ENCODE data around the gene AMN1.
"Not testable (repeated sequence)": the region's sequence is repeated elsewhere in the genome, so short reads cannot be mapped to it uniquely, and the experiment has no call there.

The AMN1 gene

GRCh38 chr12:31732926-31733548 is 4.2 kb upstream of the AMN1 start:
- DNase-seq (ENCODE audit: low read depth), result peak; percentile 57

GRCh38 chr12:31731203-31731602 is 2.4 kb upstream of the AMN1 start:
- DNase-seq (ENCODE audit: low read depth), result not testable (repeated sequence)

- no peak for DNase-seq (ENCODE audit: low read depth)
Measured at GRCh38 chr12:31729705-31730104, 884 bp upstream of the AMN1 start.

- no peak for DNase-seq (ENCODE audit: low read depth)
Measured at GRCh38 chr12:31728289-31728916, 418 bp downstream of the AMN1 start.

GRCh38 chr12:31727192-31727591 is 1.6 kb downstream of the AMN1 start:
- no peak for DNase-seq (ENCODE audit: low read depth)

- DNase-seq (ENCODE audit: low read depth), result no peak
Measured at GRCh38 chr12:31726575-31726974, 2.2 kb downstream of the AMN1 start.

GRCh38 chr12:31724557-31724956 is 4.3 kb downstream of the AMN1 start:
- no peak for DNase-seq (ENCODE audit: low read depth)

- no peak for DNase-seq (ENCODE audit: low read depth)
Measured at GRCh38 chr12:31722580-31722979, 6.2 kb downstream of the AMN1 start.

GRCh38 chr12:31718542-31719198 is 10.2 kb downstream of the AMN1 start:
- not testable (repeated sequence) for DNase-seq (ENCODE audit: low read depth)

- DNase-seq (ENCODE audit: low read depth), result not testable (repeated sequence)
Measured at GRCh38 chr12:31716998-31717397, 11.8 kb downstream of the AMN1 start.

- DNase-seq (ENCODE audit: low read depth), result no peak
Measured at GRCh38 chr12:31715283-31715825, 13.5 kb downstream of the AMN1 start.

- DNase-seq (ENCODE audit: low read depth), result no peak
Measured at GRCh38 chr12:31714406-31715271, 14.2 kb downstream of the AMN1 start.

GRCh38 chr12:31712877-31713276 is 15.9 kb downstream of the AMN1 start:
- no peak for DNase-seq (ENCODE audit: low read depth)

- DNase-seq (ENCODE audit: low read depth), result no peak
Measured at GRCh38 chr12:31710021-31710818, 18.6 kb downstream of the AMN1 start.

GRCh38 chr12:31708118-31708517 is 20.7 kb downstream of the AMN1 start:
- not testable (repeated sequence) for DNase-seq (ENCODE audit: low read depth)

GRCh38 chr12:31705621-31706020 is 23.2 kb downstream of the AMN1 start:
- DNase-seq (ENCODE audit: low read depth), result no peak

GRCh38 chr12:31702047-31702446 is 26.8 kb downstream of the AMN1 start:
- DNase-seq (ENCODE audit: low read depth), result peak; percentile 3

GRCh38 chr12:31689921-31690320 is 38.9 kb downstream of the AMN1 start:
- DNase-seq (ENCODE audit: low read depth), result not testable (repeated sequence)

GRCh38 chr12:31687101-31687527 is 41.7 kb downstream of the AMN1 start:
- no peak for DNase-seq (ENCODE audit: low read depth)

GRCh38 chr12:31685801-31686200 is 43.0 kb downstream of the AMN1 start:
- DNase-seq (ENCODE audit: low read depth), result no peak

Measured in GM04503 (cell line).